ENCODE results near the gene MSANTD1.
A peak's percentile ranks its signal among the peaks of the same experiment; 100 is the strongest.

MSANTD1 gene

DNA sequence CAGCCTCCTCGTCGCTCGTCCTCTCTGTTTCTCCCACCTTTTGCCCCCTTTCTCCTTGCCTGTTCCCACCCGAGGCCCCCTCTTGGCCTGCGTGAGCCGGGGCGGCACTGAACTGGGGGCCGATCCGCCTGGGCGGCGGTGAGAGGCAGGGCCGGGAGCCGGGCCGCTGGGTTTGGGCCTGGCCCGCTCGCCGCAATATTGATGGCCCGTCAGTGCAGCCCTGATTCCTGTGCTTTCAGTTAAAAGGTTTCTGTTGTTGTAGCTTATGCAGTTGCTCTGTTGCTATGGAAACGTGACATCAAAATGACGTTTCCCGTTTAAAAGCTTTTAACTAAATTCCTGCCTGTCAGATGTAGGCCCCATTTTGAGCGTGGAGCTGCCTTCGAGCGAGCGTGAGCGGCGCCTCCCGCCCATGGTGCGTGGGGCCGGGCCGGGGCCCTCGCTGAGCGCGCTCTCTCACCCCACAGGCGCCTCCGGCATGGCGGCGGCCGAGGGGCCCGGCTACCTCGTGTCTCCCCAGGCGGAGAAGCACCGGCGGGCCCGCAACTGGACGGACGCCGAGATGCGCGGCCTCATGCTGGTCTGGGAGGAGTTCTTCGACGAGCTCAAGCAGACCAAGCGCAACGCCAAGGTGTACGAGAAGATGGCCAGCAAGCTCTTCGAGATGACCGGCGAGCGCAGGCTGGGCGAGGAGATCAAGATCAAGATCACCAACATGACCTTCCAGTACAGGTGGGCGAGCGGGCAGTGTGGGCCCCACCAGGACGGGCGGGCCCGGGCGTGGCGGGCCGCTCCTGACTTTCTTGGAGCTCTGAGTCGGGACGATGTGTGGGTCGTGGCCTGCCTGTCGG is at the start of gene MSANTD1:
MSANTD1 (plus strand) TSS at position 349 of the 851 bp plus-strand sequence; CDS start at position 413, 64 bp downstream.
- no peak for DNase-seq (ENCODE audit: low spot score)

DNA sequence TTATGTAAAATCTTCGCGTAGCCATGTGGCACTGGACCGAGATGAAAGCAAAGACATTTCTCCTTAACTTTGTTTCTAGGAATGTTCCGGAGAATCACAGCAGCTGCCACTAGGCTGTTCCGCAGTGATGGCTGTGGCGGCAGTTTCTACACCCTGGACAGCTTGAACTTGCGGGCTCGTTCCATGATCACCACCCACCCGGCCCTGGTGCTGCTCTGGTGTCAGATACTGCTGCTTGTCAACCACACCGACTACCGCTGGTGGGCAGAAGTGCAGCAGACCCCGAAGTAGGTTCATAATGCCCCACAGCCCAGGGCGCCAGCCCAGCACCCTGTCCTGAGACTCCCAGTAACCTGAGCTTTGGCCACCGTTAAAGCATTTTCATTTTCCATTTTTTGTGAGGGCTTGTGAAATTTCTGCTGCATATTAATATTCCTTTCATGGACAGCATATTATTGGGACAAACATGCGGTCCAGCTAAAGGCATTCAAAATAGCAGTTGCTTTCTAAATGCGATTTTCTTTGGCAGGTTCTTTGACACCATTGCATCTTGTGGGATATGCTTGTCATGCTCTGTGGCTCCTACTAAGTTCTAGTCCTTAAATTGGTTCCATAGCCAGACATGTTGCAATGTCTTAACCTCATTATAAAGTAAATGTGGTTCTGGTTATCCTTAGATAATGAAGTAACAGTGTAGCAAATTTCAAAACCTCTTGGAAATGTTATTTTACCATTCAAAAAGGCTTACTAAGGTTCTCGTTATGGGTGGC is 49.1 kb upstream of the MSANTD1 start:
- peak; percentile 80 for DNase-seq (ENCODE audit: low spot score)

DNA sequence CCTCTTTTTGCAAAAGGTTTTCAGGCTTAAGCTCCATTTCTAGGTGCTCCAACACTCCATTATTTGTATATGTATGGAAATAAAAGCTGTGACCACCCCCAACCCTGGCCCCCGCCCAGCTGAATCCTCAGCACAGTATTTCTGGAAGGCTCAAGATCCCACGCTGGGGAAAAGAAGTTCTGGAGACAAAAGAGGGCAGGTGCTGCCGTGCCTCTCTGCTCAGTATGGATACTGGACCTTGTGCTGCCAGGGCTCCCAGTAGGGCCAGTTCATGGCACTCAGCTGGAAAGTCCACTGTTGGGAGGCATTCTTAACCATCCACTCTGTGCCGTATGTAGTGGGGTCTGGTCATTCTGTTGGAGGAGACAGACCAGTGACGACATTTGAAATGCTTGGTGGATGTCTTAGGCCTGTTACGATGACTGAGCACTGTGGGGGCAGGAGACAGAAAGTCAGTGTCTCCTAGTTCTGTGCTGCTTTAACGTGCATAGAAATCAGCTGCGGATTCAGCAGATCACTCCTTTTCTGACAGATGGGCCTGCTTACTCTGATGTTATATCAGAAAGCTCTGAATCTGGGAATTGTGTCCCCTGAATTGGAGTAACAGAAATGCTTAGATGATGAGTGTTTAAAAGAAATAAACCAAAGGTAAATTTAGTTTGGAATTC is 48.4 kb upstream of the MSANTD1 start:
- no peak for DNase-seq (ENCODE audit: low spot score)

DNA sequence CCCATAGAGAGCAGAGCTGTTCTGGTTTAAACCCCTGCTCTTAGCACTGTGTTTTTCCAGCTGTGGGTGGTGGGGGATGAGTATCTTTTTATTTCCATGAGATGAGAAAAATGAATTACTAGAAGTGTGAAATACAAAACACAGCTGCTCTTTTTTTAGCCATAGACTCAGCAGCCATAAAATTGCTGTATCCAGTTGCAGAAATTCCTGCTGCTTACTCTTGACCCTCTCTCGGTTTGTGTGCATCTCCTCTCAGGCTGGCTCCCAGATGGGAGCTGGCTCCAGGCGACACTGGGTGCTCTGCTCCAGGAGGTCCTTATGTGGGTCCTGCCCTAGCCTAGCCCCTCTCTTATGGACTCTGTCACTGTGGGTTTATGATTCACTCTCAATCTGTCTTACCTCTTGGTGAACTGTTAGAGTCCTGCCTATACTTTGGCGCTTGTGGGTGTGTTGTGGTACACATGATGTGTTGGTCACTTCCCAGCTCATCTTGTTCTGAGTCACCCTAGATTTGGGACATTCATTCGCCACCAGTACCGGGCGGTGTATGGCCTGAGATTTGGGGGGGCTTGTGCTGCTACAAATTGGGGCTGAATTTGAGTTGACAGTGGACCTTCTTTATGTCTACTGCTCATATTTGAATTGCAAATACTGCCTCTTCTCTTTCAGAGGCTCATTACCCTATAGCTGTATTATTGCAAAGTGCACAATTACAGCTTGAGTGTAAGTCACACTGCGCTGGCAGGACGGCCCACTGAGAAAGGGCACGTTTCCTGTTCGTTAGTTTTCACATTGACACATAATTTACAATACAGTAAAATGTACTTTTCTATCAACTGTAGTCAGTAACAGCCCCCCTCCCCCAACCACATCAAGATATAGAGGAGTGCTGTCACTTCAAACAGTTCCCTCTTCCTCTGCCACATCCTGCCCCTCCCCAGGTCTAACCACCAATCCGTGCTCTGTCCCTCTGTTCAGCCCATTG is 46.9 kb upstream of the MSANTD1 start:
- DNase-seq (ENCODE audit: low spot score), result no peak

DNA sequence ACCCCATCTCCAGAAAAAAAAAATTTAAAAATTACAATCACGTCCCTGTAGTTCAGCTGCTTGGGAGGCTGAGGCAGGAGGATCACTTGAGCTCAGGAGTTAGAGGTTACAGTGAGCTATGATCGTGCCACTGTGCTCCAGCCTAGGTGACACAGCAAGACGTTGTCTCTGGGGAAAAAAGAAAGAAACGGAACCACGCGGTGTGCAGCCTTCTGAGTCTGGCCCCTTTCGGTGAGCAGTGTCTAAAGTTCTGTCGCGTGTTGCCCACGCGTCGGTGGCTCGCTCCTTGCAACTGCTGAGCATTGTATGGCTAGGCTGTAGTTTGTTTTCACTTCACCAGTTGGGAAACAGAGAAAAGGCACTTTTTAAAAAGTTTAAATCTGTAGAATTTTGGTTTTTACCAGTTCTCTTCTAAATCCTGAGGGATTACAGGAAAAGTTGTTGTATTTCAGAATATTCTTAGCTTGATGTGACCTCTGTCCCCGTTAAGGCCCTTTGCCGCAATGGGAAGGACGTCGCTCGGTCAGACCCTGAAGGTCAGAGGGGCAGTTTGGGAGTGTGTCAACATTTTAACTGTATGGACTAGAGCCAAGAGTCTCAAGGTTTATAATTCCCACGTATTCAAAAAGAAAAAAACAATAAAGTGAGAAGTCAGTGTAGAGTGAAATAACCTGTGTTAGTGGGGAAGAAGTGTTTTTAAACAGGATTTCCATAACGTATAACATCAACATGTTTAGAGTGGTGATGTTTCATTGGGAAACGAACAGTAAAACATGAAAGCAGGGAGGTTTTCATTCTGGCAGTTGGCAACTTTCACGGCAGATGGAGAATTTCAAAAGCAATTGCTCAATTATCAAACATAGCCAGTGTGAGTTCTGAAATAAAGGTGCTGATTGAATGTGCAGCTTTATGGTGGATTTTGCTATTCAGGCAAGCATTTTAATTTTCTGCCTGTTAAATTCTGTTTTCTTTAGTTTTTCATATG is 45.8 kb upstream of the MSANTD1 start:
- DNase-seq (ENCODE audit: low spot score), result no peak

DNA sequence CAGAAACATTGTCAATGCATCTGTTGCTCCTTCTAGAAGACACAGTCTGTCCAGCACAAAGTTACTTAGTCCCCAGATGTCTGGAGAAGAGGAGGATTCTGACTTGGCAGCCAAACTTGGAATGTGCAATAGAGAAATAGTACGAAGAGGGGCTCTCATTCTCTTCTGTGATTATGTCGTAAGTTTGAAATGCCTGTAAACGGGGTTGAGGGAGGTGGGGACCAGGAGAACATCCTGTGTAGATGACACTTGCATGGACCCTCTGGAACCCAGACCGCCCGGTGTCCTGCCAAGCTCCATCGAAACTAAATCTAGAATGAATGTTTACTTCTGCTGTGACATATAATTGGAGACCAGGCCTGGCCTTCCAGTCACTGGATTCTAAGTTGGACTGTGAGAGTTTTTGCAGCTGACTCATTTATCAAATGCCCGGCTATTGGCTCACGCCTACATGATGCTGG is 45.0 kb upstream of the MSANTD1 start:
- peak; percentile 79 for DNase-seq (ENCODE audit: low spot score)

DNA sequence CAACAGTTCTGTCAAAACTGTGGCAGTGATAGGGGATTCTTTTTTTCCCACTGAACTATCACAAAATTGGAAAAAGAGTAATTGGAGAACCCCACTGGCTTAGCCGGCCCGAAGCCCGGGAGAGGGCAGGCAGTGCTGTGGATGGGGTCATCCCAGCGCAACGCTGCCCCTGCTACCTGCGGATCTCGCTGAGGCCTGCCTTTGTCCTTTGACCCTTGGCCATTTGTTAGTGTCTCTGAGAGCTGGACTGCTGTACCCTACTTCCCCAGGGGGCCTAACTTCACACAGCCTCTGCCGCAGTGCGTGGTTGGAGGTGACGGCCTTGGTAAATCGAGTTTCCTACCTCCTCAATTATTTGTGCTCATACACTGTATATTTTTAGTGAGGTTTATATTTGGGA is 43.0 kb upstream of the MSANTD1 start:
- DNase-seq (ENCODE audit: low spot score), result no peak

DNA sequence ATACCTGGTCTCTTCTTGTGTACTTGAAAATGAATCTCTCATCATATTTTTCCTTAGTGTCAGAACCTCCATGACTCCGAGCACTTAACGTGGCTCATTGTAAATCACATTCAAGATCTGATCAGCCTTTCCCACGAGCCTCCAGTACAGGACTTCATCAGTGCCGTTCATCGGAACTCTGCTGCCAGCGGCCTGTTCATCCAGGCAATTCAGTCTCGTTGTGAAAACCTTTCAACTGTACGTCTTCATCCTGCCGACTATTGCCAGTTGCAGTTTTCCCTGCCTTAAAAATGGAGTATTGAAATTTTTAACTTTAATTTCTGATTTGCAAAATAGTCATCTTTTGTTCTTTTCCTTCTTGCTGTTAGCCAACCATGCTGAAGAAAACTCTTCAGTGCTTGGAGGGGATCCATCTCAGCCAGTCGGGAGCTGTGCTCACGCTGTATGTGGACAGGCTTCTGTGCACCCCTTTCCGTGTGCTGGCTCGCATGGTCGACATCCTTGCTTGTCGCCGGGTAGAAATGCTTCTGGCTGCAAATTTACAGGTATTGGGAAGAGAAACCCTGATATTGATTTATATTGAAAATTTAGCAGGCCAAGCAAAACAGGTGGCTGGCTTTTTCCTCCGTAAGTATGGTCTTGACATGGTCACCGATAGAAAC is 42.4 kb upstream of the MSANTD1 start:
- no peak for DNase-seq (ENCODE audit: low spot score)

DNA sequence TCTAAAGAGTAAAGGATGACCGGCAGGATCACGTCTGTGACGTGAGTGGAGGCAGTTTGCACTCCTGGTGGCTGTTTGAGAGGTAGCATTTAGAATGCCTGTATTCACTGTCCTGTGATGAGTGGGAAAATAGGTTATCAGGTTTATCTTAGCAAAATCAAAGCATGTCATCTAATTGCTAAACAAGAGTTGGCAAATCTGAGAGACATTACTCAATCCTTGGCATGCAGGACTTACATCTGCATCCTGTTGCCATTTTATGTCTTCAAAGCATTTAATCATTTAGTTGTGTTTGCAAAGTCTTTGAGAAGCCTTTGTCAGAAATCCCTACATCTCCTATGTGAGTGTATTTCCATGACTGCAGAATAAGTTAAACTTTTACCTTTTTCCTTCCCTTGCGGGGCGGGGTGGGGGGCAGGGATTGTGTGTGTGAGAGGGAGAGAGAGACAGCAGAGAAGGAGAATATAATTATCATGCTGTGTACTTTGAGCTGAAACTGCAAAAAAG is 41.4 kb upstream of the MSANTD1 start:
- DNase-seq (ENCODE audit: low spot score), result peak; percentile 32

DNA sequence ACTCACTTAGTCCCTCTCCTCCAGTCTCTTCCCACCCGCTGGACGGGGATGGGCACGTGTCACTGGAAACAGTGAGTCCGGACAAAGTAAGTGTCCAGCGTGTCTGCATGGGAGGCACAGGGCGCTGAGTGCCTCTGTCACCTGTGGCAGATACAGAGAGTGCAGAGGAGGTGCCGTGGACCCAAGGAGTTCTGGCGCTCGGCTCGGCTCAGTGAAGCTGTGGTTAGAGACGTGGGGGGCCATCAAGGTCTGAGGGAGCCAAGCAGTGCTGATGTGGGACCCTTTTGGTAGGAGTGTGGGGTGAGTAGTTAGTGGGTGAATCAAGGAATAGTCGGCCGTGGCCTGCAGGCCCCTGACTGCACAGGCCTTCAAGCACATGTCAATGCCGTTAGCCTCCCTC is 40.1 kb upstream of the MSANTD1 start:
- no peak for DNase-seq (ENCODE audit: low spot score)

DNA sequence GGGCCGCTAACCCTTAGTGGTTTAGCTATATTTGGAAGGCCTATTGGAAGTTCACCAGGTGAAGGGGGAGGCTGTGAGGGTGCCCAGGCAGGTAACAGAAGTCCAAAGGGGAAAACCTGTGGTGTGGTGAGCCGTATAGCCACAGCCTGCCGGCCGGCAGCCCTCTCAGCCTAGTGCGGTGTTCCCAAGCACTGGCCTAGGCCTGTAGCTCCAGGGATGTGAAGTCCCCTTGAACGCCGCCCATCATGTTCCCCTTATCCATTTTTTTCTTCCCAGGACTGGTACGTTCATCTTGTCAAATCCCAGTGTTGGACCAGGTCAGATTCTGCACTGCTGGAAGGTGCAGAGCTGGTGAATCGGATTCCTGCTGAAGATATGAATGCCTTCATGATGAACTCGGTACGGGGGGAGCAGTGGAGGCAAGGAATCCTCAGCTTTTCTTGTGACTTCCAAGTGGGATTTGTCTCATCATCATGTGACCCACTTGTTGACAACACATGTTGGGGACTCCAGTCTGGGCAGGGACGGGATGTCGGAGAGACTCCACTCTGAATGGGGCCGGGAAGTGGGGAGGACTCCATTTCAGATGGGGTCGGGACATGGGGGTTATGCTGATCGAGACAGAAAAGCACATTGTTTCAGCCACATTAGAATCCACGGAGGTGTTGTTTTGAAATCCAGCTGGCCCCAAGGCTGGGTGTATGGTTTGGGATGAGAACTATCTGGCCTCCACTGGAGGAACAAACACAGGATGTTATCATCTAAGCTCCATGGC is 39.2 kb upstream of the MSANTD1 start:
- DNase-seq (ENCODE audit: low spot score), result no peak

DNA sequence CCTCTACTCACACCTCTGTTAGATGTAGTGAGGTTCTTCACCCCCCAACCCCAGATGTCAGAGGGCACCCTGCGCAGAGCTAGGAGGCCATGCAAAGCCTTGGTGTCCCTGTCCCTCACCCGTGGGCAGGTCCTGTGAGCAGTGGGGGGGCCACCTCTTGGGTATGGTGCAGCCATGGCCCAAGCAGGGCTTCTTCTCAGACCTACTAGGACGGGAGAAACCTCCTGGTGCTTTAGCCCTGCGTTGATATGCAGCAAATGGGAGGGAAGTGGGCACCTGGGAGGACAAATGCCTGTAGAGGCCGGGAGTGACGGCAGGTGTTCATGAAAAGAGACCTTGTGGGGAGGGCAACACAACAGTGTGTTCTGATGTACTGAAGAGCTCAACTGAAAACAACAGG is 38.5 kb upstream of the MSANTD1 start:
- DNase-seq (ENCODE audit: low spot score), result no peak

DNA sequence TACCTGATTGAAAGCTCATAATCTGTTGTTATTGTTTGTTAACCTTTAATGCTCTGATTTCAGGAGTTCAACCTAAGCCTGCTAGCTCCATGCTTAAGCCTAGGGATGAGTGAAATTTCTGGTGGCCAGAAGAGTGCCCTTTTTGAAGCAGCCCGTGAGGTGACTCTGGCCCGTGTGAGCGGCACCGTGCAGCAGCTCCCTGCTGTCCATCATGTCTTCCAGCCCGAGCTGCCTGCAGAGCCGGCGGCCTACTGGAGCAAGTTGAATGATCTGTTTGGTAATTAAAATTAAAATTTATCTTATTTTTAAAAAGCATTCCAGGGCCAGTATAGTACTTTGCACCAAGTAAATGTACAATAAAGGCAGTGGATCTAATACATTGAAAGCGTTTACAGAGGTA is 37.1 kb upstream of the MSANTD1 start:
- no peak for DNase-seq (ENCODE audit: low spot score)

DNA sequence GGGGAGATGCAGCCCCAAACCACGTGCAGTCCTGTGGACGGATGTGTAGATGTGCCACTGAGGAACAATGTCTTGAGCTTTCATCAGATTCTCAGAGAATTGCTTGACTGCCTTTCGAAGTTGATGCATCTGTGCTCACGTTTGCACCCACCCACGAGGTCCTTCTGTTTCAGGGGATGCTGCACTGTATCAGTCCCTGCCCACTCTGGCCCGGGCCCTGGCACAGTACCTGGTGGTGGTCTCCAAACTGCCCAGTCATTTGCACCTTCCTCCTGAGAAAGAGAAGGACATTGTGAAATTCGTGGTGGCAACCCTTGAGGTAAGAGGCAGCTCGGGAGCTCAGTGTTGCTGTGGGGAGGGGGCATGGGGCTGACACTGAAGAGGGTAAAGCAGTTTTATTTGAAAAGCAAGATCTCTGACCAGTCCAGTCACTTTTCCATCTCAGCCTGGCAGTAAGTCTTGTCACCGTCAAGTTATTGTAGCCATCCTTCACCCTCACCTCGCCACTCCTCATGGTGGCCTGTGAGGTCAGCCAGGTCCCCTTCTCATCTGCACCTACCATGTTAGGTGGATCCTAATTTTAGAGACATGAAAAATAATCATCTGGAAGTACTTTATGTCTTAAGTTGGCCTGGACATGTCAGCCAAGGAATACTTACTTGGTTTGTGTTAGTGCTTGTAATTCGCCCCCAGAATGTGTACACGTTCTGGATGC is 36.4 kb upstream of the MSANTD1 start:
- DNase-seq (ENCODE audit: low spot score), result no peak

DNA sequence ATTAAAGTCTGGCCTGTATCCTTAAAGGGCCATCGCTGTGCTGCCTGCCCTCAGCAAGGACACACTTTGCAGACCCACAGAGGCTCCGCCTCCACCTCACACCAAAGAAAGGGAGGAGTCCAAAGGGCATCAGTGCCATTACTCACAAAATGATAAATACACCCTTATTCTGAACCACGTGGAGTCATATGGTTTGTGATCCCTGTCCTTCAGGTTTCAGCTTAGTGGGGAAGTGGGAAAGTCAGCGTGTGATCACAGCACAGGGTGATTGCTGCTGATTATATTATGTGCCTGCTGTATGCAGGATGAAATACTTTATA is 35.9 kb upstream of the MSANTD1 start:
- DNase-seq (ENCODE audit: low spot score), result no peak

DNA sequence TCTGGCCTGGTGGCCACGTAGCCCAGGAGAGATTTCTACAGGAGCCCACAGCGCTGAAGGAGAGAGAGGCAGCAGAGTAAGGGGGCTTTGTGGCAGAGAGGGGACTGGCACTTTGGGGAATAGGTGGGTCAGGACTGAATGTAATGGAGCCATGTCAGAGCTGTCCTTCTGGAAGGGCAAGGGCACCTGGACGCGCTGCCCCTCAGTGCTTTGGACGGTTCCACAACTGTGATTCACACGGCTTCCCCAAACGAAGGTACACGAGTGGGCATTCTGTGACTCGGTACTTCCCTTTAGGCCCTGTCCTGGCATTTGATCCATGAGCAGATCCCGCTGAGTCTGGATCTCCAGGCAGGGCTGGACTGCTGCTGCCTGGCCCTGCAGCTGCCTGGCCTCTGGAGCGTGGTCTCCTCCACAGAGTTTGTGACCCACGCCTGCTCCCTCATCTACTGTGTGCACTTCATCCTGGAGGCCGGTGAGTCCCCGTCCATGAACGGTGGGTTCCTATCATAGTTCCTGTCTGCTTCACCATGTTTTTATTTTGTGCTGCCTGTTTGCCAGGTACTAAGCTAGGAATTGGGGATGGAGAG is 35.2 kb upstream of the MSANTD1 start:
- DNase-seq (ENCODE audit: low spot score), result no peak

DNA sequence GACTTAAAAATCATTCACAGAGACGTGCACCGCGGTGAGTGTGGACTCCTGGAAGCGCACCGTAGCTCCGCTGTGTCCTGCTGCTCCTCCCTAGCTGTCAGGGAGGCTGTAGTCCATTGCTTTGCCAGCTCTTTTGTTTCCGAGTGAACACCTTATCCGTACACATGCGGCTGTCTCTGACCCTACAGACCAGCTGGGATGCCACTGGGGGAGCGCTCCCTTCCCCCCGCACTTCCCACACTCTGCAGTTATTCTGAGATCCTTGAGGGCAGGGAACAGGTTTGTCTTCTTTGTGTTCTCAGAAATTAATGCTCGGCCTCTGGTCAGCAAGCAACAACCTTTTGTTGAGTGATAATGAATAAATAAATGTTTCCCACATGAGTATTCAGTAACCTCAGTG is 33.7 kb upstream of the MSANTD1 start:
- DNase-seq (ENCODE audit: low spot score), result no peak

DNA sequence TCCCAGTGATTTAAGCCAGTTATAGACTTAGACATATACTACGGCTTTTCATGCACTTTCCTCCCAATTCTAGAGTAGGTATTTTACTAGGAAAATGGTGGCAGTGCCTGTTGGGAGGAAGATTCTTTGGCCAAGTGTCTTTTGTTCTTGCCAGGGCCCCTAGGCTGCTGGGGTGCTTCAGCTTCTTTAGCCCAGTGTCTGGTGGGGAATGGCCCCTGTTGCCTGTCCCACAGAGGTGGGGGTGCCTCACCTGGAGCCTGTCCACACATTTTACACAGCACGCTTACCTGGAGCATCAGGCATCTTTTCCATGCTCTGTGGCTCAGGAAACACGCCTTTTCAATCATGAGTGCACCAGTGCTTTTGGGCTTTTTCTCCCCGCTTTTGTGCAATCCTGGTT is 33.2 kb upstream of the MSANTD1 start:
- DNase-seq (ENCODE audit: low spot score), result no peak

All from AG20443 (cell line).